Skeletal muscle tissue (tissue), 4 donors: Measurements from ENCODE around the gene TTC28. TPM values are rescaled to one million over a fixed set of nuclear protein-coding genes. Genes with fewer than 3 reads are reported as not detected.

Experiments
- H3K27ac ChIP-seq: one replicate; pipeline ENCODE4 v1.7.0; 2013; ENCODE audit warnings: mild to moderate bottlenecking, low read depth, low read length, inconsistent platforms
- H3K27me3 ChIP-seq, 3 donors: one replicate each; pipeline ENCODE4 v1.7.0; 2013; ENCODE audit warnings: low read length in 3 of 3; ENCODE audit not compliant: control insufficient read depth in 3 of 3, insufficient read depth in 3 of 3
- H3K36me3 ChIP-seq, 3 donors: one replicate each; pipeline ENCODE4 v1.7.0; 2013; ENCODE audit warnings: low read length in 3 of 3; ENCODE audit not compliant: control insufficient read depth in 3 of 3, insufficient read depth in 3 of 3
- H3K4me1 ChIP-seq, 3 donors: one replicate each; pipeline ENCODE4 v1.7.0; 2013; ENCODE audit warnings: low read length in 3 of 3, mild to moderate bottlenecking in 3 of 3; ENCODE audit not compliant: control insufficient read depth in 3 of 3, insufficient read depth in 3 of 3
- H3K4me3 ChIP-seq, 3 donors: one replicate each; pipeline ENCODE4 v1.7.0; 2013; ENCODE audit warnings: low read length in 3 of 3
- H3K9ac ChIP-seq, 3 donors: one replicate each; pipeline ENCODE4 v1.7.0; 2013; ENCODE audit warnings: low read length in 3 of 3, mild to moderate bottlenecking in 3 of 3, moderate library complexity in 2 of 3, low read depth in 1 of 3
- H3K9me3 ChIP-seq, 3 donors: one replicate each; pipeline ENCODE4 v1.7.0; 2013; ENCODE audit warnings: low read length in 3 of 3; ENCODE audit not compliant: control insufficient read depth in 3 of 3
- total RNA-seq: library from RNA; depleted of rRNA; stranded (reverse); fragments of >200 nt; gene quantifications from one replicate; pipeline ENCODE4 v1.2.3, GENCODE V29; 2014
- donor health status: Osteomylitis.

Gene TTC28
- total RNA-seq, 1 donor from 2014 or later = 27.1 TPM

DNA sequence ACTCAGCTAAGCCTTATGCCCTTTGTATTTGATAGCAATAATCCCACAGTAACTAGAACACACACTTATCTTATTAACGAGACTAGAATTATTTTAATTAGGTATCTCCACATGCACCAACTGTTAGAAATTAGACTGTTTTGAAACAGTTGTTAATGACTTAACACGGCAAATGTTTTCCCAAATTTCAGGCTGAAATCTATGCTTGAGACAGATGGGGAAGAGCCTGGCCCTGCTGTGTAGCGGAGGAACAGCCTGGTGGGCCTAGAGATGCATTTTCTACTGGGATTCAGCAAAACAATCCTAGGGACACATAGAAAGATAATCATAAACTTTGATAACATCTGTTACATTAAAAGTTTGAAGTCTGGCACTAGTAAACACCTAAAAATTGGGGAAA, 273.4 kb downstream of the TTC28 start:
- H3K9ac ChIP-seq = no peak overlapping the region
- peaks cover 2 to 5% (median 5%) of the 10 kb centered on the region in 3 donors for H3K4me1 ChIP-seq
- H3K36me3 ChIP-seq = no peaks in the 10 kb centered on the region
- H3K27ac ChIP-seq = no peak overlapping the region
- H3K27me3 ChIP-seq = no peaks in the 10 kb centered on the region
- H3K9me3 ChIP-seq = no peaks in the 10 kb centered on the region
- no peak overlapping the region for H3K4me3 ChIP-seq

DNA sequence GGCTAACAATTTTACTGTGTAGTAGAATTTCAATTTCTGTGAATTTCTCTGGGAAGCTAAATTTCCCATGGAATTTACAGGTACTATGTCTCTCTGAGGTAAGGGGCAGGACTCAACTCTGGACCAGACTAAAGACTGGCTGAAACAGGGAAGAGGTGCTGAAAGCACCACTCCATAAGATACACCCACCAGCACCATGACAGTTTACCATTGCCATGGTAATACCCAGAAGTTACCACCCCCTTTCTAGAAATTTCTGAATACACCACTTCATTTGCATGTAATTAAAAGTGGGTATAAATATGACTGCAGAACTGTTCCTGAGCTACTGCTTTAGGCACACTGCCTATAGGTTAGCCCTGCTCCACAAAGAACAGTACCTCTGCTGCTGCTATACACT, 274.1 kb downstream of the TTC28 start:
- peaks cover 2 to 5% (median 5%) of the 10 kb centered on the region in 3 donors for H3K4me1 ChIP-seq
- no peak overlapping the region for H3K4me3 ChIP-seq
- H3K9ac ChIP-seq = no peak overlapping the region
- no peak overlapping the region for H3K27ac ChIP-seq
- H3K9me3 ChIP-seq = no peaks in the 10 kb centered on the region
- H3K36me3 ChIP-seq = no peaks in the 10 kb centered on the region
- no peaks in the 10 kb centered on the region for H3K27me3 ChIP-seq

DNA sequence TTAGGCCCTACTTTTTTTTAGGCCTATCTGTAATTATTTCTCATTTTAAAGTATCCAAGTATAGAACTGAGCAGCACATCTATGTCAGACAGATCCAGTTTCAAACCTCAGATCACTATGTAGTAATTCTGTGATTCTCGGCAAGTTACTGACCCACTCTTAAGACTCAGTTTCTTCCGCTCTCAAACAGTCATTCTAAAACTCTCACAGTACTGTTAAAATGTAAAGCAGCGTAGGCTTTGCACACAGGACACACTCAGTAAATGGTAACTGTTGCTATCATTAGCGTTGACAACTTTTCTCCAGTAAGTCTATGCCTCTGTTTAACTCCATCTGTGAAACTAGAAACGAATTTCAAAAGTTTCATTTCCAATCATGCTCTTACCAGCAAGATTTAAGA, 277.1 kb downstream of the TTC28 start:
- Histone ChIP-seq H3K9ac (no peak overlapping the region), H3K4me3 (no peak overlapping the region), H3K27ac (no peak overlapping the region), H3K9me3 (no peaks in the 10 kb centered on the region), H3K36me3 (no peaks in the 10 kb centered on the region), H3K4me1 (peaks cover 0 to 2% (median 0%) of the 10 kb centered on the region in 3 donors), H3K27me3 (no peaks in the 10 kb centered on the region)

DNA sequence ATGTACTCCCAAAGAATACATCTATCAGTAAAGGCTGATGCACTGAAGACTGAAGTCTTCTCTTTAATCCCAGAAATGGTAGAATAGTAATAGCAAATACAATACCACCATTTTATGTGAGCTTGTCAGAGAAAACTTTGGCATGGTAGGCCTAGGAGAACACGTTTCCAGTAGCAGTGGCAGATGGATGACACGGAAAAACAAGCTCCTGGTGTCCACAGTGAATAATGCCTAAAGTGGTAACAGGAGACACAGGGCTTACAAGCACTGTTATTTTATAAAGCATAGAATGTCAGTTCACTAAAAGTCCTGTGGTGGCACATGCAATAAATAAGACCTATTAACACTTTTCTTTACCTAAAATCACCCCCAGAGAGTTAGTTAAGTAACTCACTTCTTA, 277.6 kb downstream of the TTC28 start:
- Histone ChIP-seq H3K27ac (no peak overlapping the region), H3K4me1 (peaks cover 0 to 2% (median 0%) of the 10 kb centered on the region in 3 donors), H3K9ac (no peak overlapping the region), H3K36me3 (no peaks in the 10 kb centered on the region), H3K27me3 (no peaks in the 10 kb centered on the region), H3K9me3 (no peaks in the 10 kb centered on the region), H3K4me3 (no peak overlapping the region)

DNA sequence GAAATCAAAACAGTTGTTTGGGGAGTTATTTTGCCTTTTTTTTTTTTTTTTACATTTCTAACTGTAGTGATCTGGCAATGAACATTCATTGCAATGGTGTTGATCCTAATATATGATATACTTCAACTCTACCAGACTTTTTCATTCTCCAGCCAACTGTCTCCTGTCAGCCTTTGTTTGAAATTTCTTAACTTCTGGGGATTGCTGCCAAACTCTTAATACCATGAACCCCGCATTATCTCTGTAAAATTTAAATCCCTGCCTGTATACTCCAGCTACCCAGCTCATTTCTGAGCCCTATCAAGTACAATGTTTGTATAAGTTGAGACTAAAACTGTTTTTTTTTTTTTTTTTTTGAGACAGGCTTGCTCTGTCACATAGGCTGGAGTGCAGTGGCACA, 280.7 kb downstream of the TTC28 start:
- H3K4me3 ChIP-seq = no peak overlapping the region
- no peak overlapping the region for H3K27ac ChIP-seq
- no peaks in the 10 kb centered on the region for H3K36me3 ChIP-seq
- H3K9ac ChIP-seq = no peak overlapping the region
- H3K4me1 ChIP-seq = peaks cover 0 to 6% (median 2%) of the 10 kb centered on the region in 3 donors
- no peaks in the 10 kb centered on the region for H3K27me3 ChIP-seq
- H3K9me3 ChIP-seq = no peaks in the 10 kb centered on the region

DNA sequence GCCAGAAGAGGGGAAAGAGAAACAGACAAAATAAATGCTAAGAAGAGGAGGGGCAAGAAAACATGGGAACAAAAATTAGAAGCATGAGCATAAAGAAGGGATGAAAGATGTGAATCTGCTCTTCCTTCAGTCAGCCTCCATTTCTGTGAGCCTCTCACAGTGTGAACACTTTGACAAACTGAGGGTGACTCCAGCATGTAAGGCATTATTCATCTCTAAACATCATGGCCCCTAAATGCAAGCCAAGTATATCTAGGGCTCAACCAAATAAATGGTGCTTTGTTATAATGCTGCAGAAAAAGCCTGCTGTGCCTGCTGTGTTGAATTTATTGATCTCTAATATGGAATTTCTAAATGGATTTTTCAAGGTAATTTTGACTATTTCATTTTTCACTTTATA, 281.3 kb downstream of the TTC28 start:
- Histone ChIP-seq H3K4me1 (peaks cover 0 to 6% (median 2%) of the 10 kb centered on the region in 3 donors), H3K9ac (no peak overlapping the region), H3K27ac (no peak overlapping the region), H3K27me3 (no peaks in the 10 kb centered on the region), H3K4me3 (no peak overlapping the region), H3K9me3 (no peaks in the 10 kb centered on the region), H3K36me3 (no peaks in the 10 kb centered on the region)

DNA sequence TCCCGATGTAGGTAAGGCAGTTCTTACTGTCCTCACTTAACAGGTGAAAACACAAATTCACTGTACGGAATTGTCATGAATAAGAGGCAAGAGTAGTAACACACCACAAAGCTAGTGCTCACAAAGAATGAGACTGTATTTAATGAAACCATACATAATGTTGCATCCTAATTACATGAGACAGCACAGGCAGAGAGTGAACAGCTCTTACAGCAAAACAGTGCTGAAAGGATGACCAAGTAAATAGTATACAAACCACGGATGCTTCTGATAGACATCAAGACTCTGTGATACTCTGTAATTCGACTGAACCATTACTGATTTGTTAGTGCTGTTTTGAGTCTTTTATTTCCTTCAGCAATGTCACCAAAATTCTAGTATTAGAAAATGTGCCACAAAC, 282.3 kb downstream of the TTC28 start:
- H3K27ac ChIP-seq = no peak overlapping the region
- no peaks in the 10 kb centered on the region for H3K36me3 ChIP-seq
- no peaks in the 10 kb centered on the region for H3K27me3 ChIP-seq
- no peak overlapping the region for H3K4me3 ChIP-seq
- H3K9ac ChIP-seq = no peak overlapping the region
- no peaks in the 10 kb centered on the region for H3K9me3 ChIP-seq
- H3K4me1 ChIP-seq = peaks cover 0 to 6% (median 2%) of the 10 kb centered on the region in 3 donors

DNA sequence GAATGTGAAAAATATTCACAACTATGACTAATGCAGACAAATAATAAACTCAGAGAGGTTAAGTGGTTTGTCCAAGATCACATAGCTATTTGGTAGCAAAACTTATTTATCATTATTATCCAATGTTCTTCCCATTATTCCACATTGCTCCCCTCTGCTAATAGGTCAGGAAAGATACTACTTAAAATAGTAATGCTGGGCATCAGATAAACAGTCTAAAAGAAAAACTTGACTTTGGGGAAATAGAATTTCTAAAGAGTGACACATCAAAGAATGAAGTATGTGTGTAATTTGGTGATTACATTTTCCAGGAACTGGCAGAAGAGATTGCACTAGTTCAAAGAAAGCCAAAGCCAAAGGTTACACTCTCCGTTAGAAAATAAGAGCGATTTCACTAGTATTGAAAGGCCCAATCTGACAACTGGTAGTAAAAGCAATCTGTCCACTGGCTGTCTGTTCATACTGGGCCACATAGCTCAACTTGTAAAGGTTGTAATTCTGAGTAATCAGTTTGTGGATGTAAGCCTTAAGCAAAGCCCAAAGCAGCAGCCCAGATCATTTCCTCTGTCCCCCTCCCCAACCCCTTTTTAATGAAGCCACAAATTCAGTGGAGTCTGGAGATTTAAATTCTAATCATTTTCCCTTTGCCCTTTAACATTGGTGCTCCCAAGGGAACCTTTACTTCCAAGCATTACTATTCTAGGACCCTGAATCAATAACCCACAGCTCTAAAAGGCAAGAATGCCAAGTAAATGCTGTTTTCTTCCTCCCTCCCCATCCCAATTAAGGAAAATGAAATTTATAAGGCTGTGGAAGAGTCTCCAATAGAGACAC, 283.5 kb downstream of the TTC28 start:
- H3K36me3 ChIP-seq = no peaks in the 10 kb centered on the region
- H3K9me3 ChIP-seq = no peaks in the 10 kb centered on the region
- H3K27me3 ChIP-seq = no peaks in the 10 kb centered on the region
- no peak overlapping the region for H3K27ac ChIP-seq
- no peak overlapping the region for H3K9ac ChIP-seq
- peaks cover 0 to 6% (median 0%) of the 10 kb centered on the region in 3 donors for H3K4me1 ChIP-seq
- H3K4me3 ChIP-seq = no peak overlapping the region

DNA sequence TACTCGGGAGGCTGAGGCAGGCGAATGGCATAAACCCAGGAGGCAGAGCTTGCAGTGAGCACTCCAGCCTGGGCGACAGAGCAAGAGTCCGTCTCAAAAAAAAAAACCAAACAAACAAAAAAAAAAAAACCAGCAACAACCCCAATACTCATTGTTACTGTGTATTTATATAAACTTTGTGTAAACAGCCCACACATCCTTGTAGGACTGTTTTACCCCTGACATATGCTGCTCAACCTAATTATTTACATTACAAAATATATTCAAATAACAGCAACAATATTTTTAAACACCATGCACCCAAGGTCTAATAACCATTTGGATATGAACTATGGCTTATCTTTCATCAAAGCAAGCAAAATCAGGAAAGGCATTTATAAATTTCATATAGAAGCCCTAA, 284.1 kb downstream of the TTC28 start:
- no peak overlapping the region for H3K4me3 ChIP-seq
- no peaks in the 10 kb centered on the region for H3K36me3 ChIP-seq
- H3K27ac ChIP-seq = no peak overlapping the region
- H3K9ac ChIP-seq = no peak overlapping the region
- no peaks in the 10 kb centered on the region for H3K9me3 ChIP-seq
- no peaks in the 10 kb centered on the region for H3K27me3 ChIP-seq
- H3K4me1 ChIP-seq = peaks cover 0 to 6% (median 0%) of the 10 kb centered on the region in 3 donors

DNA sequence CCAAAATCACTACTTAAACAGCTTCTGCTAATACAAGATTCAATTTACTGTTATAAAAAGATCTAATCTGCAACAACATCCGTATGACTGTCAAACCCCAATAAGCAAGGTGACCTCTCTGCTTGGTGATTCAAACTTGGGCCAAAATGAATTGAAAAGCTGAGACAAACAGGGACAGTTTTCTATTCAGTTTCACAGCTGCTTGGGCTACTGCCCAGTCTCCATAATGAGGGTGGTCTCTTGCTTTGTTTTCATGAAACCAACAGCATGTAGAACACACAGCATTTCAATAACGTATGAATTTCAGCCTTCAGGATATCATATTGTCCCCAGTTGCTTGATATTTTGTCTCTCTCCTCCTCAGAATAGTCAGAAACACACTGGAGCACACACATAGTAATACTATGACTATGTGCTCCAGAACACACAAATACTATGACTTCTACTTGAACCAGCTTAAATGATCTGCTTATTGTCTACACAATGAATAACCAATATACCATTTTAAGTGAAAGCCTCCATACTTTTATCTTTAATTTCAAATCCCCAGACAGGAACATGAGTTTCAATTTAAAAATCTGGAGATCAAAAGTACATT, 285.0 kb downstream of the TTC28 start:
- H3K36me3 ChIP-seq = no peaks in the 10 kb centered on the region
- H3K9ac ChIP-seq = no peak overlapping the region
- no peaks in the 10 kb centered on the region for H3K9me3 ChIP-seq
- no peak overlapping the region for H3K4me3 ChIP-seq
- H3K27me3 ChIP-seq = no peaks in the 10 kb centered on the region
- no peak overlapping the region for H3K27ac ChIP-seq
- peaks cover 0 to 6% (median 0%) of the 10 kb centered on the region in 3 donors for H3K4me1 ChIP-seq
